Keratinocyte (primary cell): ENCODE results near the gene TMCO1. TPM values are rescaled to one million over a fixed set of nuclear protein-coding genes. Genes with fewer than 3 reads are reported as not detected.

Experiments
- DNase-seq: peaks from one replicate; pipeline ENCODE4 v3.0.0-alpha.2; 2011; ENCODE audit warnings: low read depth, missing footprints, low spot score
- FAIRE-seq: peaks from 2 replicates; lab custom pipeline; 2011; peaks lifted over from hg19 to GRCh38; lab: Jason Lieb, UNC
- H2AFZ ChIP-seq: 2 replicates; pipeline ENCODE4 v1.6.0; 2012; ENCODE audit warnings: low read length, control low read depth, inconsistent platforms; ENCODE audit not compliant: control insufficient read depth
- H3K27ac ChIP-seq: 2 replicates; pipeline ENCODE4 v1.5.1; 2011; ENCODE audit warnings: low read length; ENCODE audit not compliant: control insufficient read depth, insufficient read depth
- H3K27me3 ChIP-seq: 3 replicates; pipeline ENCODE4 v1.6.0; 2011; ENCODE audit warnings: low read length; ENCODE audit not compliant: control insufficient read depth, insufficient read depth; ENCODE audit errors: extremely low read depth
- H3K36me3 ChIP-seq, 2 experiments: 2 replicates in 1 of 2; 3 replicates in 1 of 2; pipeline ENCODE4 v1.5.1; 2011; ENCODE audit warnings: low read length in 2 of 2, mild to moderate bottlenecking in 1 of 2; ENCODE audit not compliant: control insufficient read depth in 2 of 2, insufficient read depth in 2 of 2; ENCODE audit errors: extremely low read depth in 1 of 2
- H3K4me1 ChIP-seq: 3 replicates; pipeline ENCODE4 v1.5.1; 2011; ENCODE audit warnings: low read length; ENCODE audit not compliant: control insufficient read depth, insufficient read depth; ENCODE audit errors: extremely low read depth
- H3K4me2 ChIP-seq: 3 replicates; pipeline ENCODE4 v1.6.0; 2011; ENCODE audit warnings: low read depth, low read length; ENCODE audit not compliant: control insufficient read depth, insufficient read depth; ENCODE audit errors: extremely low read depth
- H3K4me3 ChIP-seq, 3 experiments: fragments of 200-600 bp in 1 of 3; sonication (generic) in 1 of 3; 2 replicates in 2 of 3; 3 replicates in 1 of 3; pipeline ENCODE4 v1.5.1; 2011 to 2016; ENCODE audit warnings: low read length in 3 of 3, mild to moderate bottlenecking in 3 of 3, control low read depth in 2 of 3, inconsistent platforms in 1 of 3, low read depth in 1 of 3, mixed read lengths in 1 of 3, mixed run types in 1 of 3, moderate library complexity in 1 of 3; ENCODE audit not compliant: control insufficient read depth in 2 of 3, insufficient read depth in 2 of 3; ENCODE audit errors: extremely low read depth in 1 of 3
- H3K79me2 ChIP-seq: 2 replicates; pipeline ENCODE4 v1.6.0; 2012; ENCODE audit warnings: low read length; ENCODE audit not compliant: control insufficient read depth, insufficient read depth
- H3K9ac ChIP-seq: 3 replicates; pipeline ENCODE4 v1.6.0; 2011; ENCODE audit warnings: low read length; ENCODE audit not compliant: control insufficient read depth, insufficient read depth; ENCODE audit errors: extremely low read depth
- H3K9me1 ChIP-seq: 3 replicates; pipeline ENCODE4 v1.6.0; 2011; ENCODE audit warnings: low read length; ENCODE audit not compliant: control insufficient read depth, insufficient read depth; ENCODE audit errors: extremely low read depth
- H3K9me3 ChIP-seq: 2 replicates; pipeline ENCODE4 v1.5.1; 2012; ENCODE audit warnings: low read depth, low read length; ENCODE audit not compliant: control insufficient read depth
- H4K20me1 ChIP-seq: 3 replicates; pipeline ENCODE4 v1.6.0; 2011; ENCODE audit warnings: low read length; ENCODE audit not compliant: control insufficient read depth, insufficient read depth; ENCODE audit errors: extremely low read depth
- EZH2 ChIP-seq: IDR thresholded peaks from one replicate; pipeline ENCODE4 v1.6.1; 2012; ENCODE audit warnings: inconsistent platforms, mild to moderate bottlenecking, low read length, moderate library complexity
- dilution Hi-C: fragments of 300-500 bp; cut with MboI; formaldehyde crosslinking; loops from one replicate; pipeline ENCODE4 v1.7.0; 2020; ENCODE audit warnings: low sequenced_read_pairs; ENCODE audit not compliant: extremely low pct_ligation_motif_present
- polyA plus RNA-seq, 5 experiments: library from polyadenylated mRNA; depleted of rRNA in 3 of 5; stranded (reverse) in 3 of 5; stranded (forward) in 1 of 5; unstranded in 1 of 5; fragments of >200 nt; gene quantifications; 1 replicate in 1 of 5; 2 replicates in 3 of 5; 3 replicates in 1 of 5; pipeline versions ENCODE4 v1.2.1 to v1.2.3, GENCODE V29; 2011 to 2012; ENCODE audit warnings: missing spikeins in 2 of 5, low read depth in 1 of 5, low replicate concordance in 1 of 5
- TF ChIP-seq, protein P1 (sequence below), 3 experiments: IDR thresholded peaks in 1 of 3; conservative IDR thresholded peaks in 1 of 3; optimal IDR thresholded peaks in 1 of 3; 2 replicates in 2 of 3; 3 replicates in 1 of 3; pipeline versions ENCODE3 to v1.5.1; 2011; ENCODE audit warnings: low read length in 3 of 3, mild to moderate bottlenecking in 3 of 3, moderate library complexity in 2 of 3, control low read depth in 1 of 3, inconsistent platforms in 1 of 3; ENCODE audit not compliant: insufficient read depth in 2 of 3; ENCODE audit errors: extremely low read depth in 1 of 3

Gene TMCO1
- polyA plus RNA-seq, 1 donor (not counting 4 experiments of a cell fraction or from before 2014, with no cell fraction given): 172 TPM

DNA sequence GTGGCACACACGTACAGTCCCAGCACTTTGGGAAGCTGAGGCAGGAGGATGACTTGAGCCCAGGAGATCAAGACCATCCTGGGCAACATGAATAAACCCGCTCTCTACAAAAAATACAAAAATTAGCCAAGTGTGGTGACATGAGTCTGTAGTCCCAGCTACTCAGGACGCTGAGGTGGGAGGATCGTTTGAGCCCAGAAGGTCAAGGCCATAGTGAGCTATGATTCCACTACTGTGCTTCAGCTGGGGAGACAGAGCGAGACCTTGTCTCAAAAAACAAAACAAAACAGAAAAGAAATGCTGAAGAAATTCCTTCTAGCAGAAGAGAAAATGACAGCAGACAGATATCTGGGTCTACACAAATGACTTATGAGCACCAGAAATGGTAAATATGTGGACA is 80.6 kb downstream of the TMCO1 start:
- peaks cover 53% of the 10 kb centered on the region for H3K79me2 ChIP-seq
- H2AFZ ChIP-seq: no peak overlapping the region
- no peaks in the 10 kb centered on the region for H3K27me3 ChIP-seq
- no peak overlapping the region for H3K9ac ChIP-seq
- no peak for FAIRE-seq
- no peaks in the 10 kb centered on the region for H4K20me1 ChIP-seq
- H3K4me1 ChIP-seq: no peaks in the 10 kb centered on the region
- H3K27ac ChIP-seq: no peak overlapping the region
- H3K4me3 ChIP-seq: no peak overlapping the region
- peaks cover 3 to 6% of the 10 kb centered on the region in 2 experiments for H3K36me3 ChIP-seq
- dilution Hi-C loops: no loop called here
- DNase-seq: no peak
- peaks cover 3% of the 10 kb centered on the region for H3K9me1 ChIP-seq
- H3K4me2 ChIP-seq: no peak overlapping the region
- TF ChIP-seq, protein P1, sequence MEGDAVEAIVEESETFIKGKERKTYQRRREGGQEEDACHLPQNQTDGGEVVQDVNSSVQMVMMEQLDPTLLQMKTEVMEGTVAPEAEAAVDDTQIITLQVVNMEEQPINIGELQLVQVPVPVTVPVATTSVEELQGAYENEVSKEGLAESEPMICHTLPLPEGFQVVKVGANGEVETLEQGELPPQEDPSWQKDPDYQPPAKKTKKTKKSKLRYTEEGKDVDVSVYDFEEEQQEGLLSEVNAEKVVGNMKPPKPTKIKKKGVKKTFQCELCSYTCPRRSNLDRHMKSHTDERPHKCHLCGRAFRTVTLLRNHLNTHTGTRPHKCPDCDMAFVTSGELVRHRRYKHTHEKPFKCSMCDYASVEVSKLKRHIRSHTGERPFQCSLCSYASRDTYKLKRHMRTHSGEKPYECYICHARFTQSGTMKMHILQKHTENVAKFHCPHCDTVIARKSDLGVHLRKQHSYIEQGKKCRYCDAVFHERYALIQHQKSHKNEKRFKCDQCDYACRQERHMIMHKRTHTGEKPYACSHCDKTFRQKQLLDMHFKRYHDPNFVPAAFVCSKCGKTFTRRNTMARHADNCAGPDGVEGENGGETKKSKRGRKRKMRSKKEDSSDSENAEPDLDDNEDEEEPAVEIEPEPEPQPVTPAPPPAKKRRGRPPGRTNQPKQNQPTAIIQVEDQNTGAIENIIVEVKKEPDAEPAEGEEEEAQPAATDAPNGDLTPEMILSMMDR (optimal IDR thresholded peaks at IDR 0.05 in 1 of 3, IDR thresholded peaks at IDR 0.05 in 1 of 3, conservative IDR thresholded peaks at IDR 0.05 in 1 of 3; ENCODE audit: extremely low read depth in 1 of 3, insufficient read depth in 2 of 3, low read length in 3 of 3): no peak
- no peak for TF ChIP-seq EZH2
- no peaks in the 10 kb centered on the region for H3K9me3 ChIP-seq

DNA sequence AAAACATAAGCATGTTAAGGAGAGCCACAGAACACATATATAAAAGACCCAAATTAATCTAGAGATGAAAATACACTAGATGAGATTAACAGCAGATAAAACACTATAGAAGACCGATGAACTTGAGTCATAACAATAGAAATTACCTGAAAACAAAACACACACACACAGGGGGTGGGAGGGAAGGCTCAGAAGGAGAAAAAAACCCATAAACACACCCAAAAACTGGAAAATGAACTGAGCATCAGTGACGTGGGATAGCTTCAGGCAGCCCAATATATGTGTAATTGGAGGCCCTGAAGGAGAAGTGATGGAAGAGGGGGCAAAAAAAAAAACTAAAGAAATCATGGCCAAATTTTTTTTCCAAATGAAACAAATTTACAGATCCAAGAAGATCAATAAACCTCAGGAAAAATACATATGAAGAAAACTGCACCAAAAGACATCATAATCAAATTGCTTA is 81.7 kb downstream of the TMCO1 start:
- Histone ChIP-seq H3K9me1 (peaks cover 3% of the 10 kb centered on the region), H3K27ac (no peak overlapping the region), H3K27me3 (no peaks in the 10 kb centered on the region), H3K36me3 (peaks cover 7 to 14% of the 10 kb centered on the region in 2 experiments), H3K4me2 (no peak overlapping the region), H3K4me3 (no peak overlapping the region), H3K79me2 (peaks cover 53% of the 10 kb centered on the region), H3K4me1 (no peaks in the 10 kb centered on the region), H2AFZ (no peak overlapping the region), H3K9me3 (no peaks in the 10 kb centered on the region), H3K9ac (no peak overlapping the region), H4K20me1 (no peaks in the 10 kb centered on the region)
- no peak for DNase-seq
- no peak for FAIRE-seq
- dilution Hi-C loops: no loop called here
- TF ChIP-seq EZH2: no peak
- TF ChIP-seq, protein P1 (optimal IDR thresholded peaks at IDR 0.05 in 1 of 3, IDR thresholded peaks at IDR 0.05 in 1 of 3, conservative IDR thresholded peaks at IDR 0.05 in 1 of 3; ENCODE audit: extremely low read depth in 1 of 3, insufficient read depth in 2 of 3, low read length in 3 of 3): no peak
